Hepatocyte (in vitro differentiated cells): Measurements from ENCODE around the gene DNAH5.

Experiments used
- CTCF ChIP-seq: fragments of 200-600 bp; sonication (generic); IDR thresholded peaks from 2 replicates; pipeline ENCODE4 v1.5.1; 2016; ENCODE audit warnings: antibody characterized with exemption, mild to moderate bottlenecking; ENCODE audit not compliant: poor library complexity
- EZH2 ChIP-seq: fragments of 200-600 bp; sonication (generic); IDR thresholded peaks from 2 replicates; pipeline ENCODE4 v1.6.1; 2016; ENCODE audit warnings: antibody characterized with exemption, mild to moderate bottlenecking, borderline replicate concordance

GRCh38 chr5:13830536-13830935, 114.0 kb downstream of the DNAH5 start:
- TF ChIP-seq CTCF (no peak), EZH2 (no peak)
